NCI-H2196 (cell line): Measurements from ENCODE around the gene FRAS1.
"Not testable (repeated sequence)": the region's sequence is repeated elsewhere in the genome, so short reads cannot be mapped to it uniquely, and the experiment has no call there.

Experiments
- DNase-seq: peaks from one replicate; lab custom pipeline; 2025; ENCODE audit not compliant: unreplicated experiment; lab: John Stamatoyannopoulos, UW

Gene FRAS1

GRCh38 chr4:78542373-78542772 lies 485.2 kb downstream of the FRAS1 start:
- no peak for DNase-seq

GRCh38 chr4:78543424-78544125 lies 486.5 kb downstream of the FRAS1 start:
- DNase-seq = no peak

- no peak for DNase-seq
Observed at GRCh38 chr4:78544678-78545077, 487.6 kb downstream of the FRAS1 start.

GRCh38 chr4:78545275-78546246 lies 488.4 kb downstream of the FRAS1 start:
- no peak for DNase-seq

- not testable (repeated sequence) for DNase-seq
Observed at GRCh38 chr4:78547899-78548298, 490.8 kb downstream of the FRAS1 start.

DNA sequence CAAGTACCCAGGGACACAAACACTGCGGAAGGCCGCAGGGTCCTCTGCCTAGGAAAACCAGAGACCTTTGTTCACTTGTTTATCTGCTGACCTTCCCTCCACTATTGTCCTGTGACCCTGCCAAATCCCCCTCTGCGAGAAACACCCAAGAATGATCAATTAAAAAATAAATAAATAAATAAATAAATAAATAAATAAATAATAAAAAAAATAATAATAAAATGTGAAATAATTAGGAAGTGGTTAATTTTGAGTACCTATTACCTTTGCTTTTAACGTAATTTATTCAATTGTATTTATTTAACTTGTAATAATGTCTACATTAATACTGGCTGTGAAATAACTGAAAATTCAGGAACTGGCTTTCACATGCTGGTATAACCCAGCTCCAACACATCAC lies 491.8 kb downstream of the FRAS1 start:
- DNase-seq = not testable (repeated sequence)

DNA sequence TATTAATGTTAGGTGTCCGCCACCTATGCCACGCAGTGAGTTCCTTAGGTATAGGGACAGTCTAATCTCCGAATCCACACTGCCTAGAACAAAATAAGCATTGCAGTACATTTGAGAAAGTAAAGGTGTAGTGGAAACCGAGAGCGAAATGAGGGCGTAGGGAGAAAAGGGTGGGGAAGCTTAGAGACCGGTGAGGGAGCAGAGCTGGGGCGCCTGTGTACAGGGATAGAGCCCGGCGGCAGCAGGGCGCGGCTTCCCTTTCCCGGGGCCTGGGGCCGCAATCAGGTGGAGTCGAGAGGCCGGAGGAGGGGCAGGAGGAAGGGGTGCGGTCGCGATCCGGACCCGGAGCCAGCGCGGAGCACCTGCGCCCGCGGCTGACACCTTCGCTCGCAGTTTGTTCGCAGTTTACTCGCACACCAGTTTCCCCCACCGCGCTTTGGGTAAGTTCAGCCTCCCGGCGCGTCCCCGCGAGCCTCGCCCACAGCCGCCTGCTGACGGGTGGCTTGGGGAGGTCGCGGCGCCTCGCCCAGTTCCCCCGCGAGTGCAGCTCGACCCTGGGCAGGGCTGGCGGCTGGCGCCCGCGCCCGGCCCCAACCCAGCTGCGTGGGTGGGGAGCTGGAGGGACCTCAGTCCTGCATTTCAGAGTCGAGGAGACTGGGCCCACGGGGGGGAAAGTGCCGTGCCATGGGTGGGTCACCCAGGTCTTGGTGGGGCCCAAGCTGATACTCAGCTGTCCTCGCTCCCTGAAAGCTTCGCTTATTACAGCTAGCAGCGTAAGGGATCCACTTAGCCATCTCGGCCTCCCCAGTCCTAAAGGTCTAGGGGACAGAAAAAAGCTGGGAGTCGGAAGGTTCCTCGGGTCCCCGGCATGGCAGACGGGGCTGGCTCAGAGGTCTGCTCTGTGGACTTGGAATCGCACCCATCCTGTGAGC lies 494.6 kb downstream of the FRAS1 start, which contains the start of gene ANXA3:
TSS of gene ANXA3 (plus strand) at position 351 of the 932 bp plus-strand sequence. CDS start 2,704 bp downstream, outside the sequence.
- DNase-seq = no peak

DNA sequence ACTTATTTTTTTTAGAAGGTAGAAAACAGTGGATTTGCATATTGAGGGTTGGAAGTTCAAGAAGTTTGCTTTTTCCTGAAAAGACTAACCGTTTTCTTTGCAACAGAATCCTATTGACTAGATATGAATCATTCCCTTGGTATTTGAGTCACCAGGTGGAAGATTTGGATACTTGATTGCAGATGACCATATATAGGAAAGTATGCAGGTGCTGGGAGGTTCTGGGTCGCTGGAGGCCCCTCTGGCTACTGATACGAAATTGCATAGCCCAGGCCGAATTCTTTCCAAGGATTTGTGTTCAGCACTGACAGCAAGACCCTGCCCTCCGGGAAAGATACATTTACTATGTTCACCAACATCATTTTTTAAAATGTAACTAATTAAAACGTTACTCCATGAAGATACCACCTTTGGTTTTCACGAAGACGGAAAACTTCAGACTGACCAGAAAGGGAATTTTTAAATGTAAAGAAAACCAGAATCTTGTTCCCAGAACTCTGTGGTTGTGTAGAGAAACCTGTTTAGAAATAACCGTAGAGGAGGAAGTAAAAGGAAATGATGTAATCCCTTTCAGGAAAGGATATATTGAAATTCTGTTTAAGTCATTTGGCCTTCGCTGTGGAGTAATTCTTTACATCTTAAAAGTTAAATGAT lies 495.4 kb downstream of the FRAS1 start:
- no peak for DNase-seq

DNA sequence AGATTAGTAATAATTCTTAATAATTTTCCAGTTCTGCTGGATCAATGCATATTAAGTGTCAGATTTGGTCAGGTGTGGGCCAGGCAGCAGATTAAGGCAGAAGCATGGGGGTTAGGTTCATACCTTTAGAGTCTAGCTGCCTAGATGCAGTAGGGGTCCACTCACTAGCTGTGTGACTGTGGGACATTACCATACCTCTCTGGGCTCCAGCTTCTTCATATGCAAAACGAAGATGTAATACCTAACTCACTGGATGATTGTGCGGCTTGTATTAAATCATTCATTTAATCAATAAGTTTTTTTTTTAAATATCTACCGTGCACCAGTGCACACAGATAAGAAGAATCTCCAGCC lies 495.9 kb downstream of the FRAS1 start:
- DNase-seq = no peak

- DNase-seq = no peak
Observed at GRCh38 chr4:78553529-78554060, 496.5 kb downstream of the FRAS1 start.

DNA sequence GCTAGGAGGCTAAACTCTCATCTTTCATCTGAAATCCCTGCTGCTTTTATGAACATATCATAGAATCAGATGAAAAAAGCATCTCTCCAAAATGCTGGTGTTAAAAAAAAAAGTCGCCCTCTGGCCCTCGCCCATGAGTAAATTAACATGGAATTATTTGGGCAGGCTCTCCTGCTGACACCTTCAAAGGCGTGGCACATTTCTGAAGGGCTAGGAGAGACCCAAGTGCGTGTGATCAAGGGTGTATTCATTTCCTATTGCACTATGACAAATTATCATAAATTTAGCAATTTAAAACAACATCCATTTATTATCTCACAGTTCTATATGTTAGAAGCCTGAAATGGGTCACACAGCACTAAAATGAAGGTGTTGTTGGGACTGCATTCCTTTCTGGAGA lies 499.5 kb downstream of the FRAS1 start:
- no peak for DNase-seq

GRCh38 chr4:78557841-78558240 lies 500.7 kb downstream of the FRAS1 start:
- no peak for DNase-seq

GRCh38 chr4:78558410-78558809 lies 501.3 kb downstream of the FRAS1 start:
- no peak for DNase-seq

DNA sequence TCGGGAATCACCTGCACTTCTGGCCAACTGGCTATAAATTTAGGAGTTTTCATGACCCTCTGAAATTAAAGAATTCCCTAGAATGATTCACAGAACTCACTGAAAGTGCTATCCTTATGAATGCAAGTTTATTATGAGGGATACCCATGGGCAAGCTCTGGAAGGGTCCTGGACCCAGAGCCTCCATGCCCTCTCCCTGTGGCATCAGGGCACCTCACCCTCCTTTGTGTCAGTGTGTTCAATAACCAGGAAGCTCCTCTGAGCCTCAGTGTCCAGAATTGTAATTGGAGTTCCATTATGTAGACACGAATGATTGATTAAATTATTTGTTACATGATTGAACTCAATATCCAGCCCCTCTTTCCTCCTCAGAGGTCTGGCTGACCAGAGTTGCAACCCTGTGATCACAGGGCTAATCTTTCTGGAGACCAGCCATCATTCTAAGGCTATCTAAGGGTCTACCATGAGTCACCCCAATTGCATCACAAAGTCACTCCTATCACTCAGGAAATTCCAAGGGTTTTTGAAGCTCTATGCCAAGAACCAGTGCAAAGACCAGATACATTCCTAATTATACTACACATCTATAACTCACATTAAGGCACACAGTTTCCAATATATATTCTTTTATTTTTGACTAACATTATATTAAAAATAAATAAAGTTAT lies 503.3 kb downstream of the FRAS1 start:
- DNase-seq = no peak

DNA sequence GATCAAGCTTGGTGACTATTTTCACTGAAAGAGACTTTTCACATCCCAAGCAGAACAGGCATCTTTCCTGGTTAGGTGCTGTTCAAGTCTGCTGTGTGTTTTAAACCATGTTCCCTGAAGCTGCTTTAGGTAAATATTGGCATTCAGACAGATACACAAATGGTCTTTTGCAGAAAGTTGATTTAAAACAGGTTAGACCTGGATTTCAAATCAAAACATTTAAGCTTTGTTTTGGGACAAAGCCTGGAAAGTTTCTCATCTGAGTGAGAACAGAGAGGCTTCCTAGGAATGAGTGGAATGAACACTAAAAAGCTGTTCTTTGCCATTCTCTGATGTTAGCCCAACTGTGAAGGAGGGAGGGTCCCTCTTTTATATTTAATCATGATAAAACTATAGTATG lies 504.6 kb downstream of the FRAS1 start:
- no peak for DNase-seq

GRCh38 chr4:78562687-78563086 lies 505.6 kb downstream of the FRAS1 start:
- DNase-seq = no peak

DNA sequence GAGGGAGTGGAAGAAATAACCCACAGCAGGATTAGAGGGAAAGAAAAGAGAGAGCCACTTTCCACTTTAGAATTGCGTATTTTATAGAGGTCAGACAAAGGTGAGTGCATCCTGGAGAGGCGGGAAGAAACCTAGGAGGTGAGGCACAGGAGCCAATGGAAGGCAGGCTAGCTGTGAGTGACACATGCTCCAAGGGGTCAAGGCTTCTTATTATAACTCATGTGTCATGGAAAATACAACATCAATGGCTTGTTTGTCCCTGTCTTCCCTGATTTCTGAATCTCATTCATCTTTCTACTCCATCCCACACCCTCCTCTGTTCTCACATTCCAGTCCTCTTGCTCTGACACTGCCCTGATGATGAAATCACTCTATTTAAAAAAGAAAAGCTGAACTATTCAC lies 508.8 kb downstream of the FRAS1 start:
- no peak for DNase-seq

DNA sequence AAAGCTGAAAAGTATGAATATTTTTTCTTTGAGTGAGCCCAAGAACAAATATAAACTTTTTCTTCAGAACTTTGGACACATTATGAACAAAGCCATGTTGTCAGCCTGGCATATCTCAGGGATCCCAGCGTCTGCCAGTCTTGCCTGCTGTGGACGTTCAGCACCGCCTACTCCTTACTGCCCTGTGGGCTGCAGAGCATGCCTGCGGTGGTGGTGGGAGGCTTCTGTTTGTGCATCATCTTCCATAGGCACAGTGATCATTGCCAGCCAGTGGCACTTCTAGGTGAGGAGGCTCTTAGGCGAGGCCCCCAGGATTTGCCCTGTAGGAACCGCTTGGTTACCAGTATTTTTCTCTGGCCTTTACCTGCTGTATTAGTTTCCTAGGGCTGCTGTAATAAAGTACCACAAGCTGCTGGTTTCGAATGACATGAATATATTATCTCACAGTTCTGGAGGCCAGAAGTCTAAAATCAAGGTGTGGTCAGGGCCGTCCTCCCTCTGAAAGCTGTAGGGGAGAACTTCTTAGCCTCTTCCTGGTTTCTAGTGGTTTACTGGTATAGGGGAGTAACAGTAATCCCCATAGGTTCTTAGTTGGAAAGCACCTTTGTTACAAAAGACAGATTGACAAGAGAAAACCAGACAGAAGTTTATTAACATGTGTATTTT lies 509.8 kb downstream of the FRAS1 start:
- no peak for DNase-seq

GRCh38 chr4:78567500-78568060 lies 510.5 kb downstream of the FRAS1 start:
- no peak for DNase-seq
